OCI-LY1 (cell line): ENCODE measurements around the gene IFI27L1.

Source experiments
- CTCF ChIP-seq: fragments of 200-600 bp; sonication (generic), shearing (Covaris generic); IDR thresholded peaks from 2 replicates; pipeline ENCODE4 v1.5.1; 2017; ENCODE audit warnings: mild to moderate bottlenecking, antibody characterized with exemption, low read length, moderate library complexity, mixed read lengths
- EZH2 ChIP-seq: fragments of 200-600 bp; sonication (generic), shearing (Covaris generic); IDR thresholded peaks from 2 replicates; pipeline ENCODE4 v1.8.0; 2017; ENCODE audit warnings: borderline replicate concordance, mixed run types, mild to moderate bottlenecking, antibody characterized with exemption, low read length, moderate library complexity, mixed read lengths

DNA sequence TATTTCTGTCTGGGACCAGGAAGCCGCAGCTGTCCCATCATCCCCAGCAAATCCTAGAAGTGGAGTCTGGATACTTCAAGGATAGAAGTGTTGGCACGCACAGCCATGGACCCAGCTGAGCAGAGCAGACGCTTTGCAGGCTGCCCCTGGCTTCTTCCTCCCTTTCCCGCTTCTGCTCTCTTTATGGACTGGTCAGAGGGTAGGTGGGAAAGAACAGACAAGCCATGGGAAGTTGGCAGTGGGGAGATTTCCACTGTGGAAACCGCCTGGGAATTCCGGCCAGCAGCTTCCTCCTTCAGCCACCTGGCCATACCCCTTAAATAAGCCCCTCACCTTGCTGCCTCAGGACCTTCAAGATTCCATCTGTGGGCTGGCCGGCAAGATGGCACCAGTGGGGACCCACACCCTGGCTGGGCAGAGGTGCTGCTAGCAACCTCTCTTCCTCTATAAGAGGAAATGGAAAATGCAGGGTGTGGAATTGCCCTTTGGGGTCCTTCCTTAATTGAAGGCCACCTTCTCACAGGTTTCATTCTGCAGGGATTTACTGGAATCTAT, 34.3 kb upstream of the IFI27L1 start:
- no peak for TF ChIP-seq EZH2
- TF ChIP-seq CTCF = no peak
